Measurements from ENCODE around the gene MVB12A. TPM values are rescaled to one million over a fixed set of nuclear protein-coding genes. Genes with fewer than 3 reads are reported as not detected.
A peak's percentile ranks its signal among the peaks of the same experiment; 100 is the strongest.

MVB12A gene
- total and polyA plus RNA-seq, 10 of the 15 experiments (the other 5 are each of a cell fraction or from before 2014, with no cell fraction given) = 1.2 to 47.6 (median 26.3) TPM

DNA sequence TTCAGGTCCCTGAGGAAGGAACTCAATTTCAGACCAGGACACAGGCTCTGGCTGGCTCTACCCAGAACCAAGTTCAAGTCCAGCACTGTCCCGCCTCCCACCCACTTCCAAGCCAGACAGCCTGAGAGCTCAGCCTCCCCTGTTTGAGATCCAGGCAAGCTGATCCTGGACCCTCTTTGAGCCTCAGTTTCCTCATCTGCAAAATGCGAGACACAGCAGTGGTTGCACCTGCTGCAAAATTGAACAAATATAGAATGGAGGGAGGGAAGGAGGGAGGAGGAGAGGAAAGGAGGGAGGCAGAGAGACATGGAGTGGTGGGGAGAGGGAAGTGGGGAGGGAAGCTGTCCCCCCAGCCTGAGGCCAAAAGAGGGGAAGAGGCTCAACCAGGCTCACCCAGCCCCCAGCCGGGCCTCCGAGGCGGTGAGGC, 27.9 kb downstream of the MVB12A start:
- POLR2A ChIA-PET = no interaction called here
- SMC1A ChIA-PET (ENCODE audit: uncharacterized antibody, unreplicated experiment) = no interaction called here
- no TSS peak for BruUV-seq (replicated peaks)
- intact Hi-C loops (cut with micrococcal nuclease; ENCODE audit: unreplicated experiment) (loop anchor here (10.0 kb wide), 1 partner anchor 407 kb away; the partner anchor contains the start of gene RPL18A), in situ Hi-C loops (cut with MboI) (no loop called here)
- no peak for FAIRE-seq
- H3K27me3 ChIP-seq (replicated peaks in 1 of 2; ENCODE audit: control insufficient read depth in 2 of 2, insufficient read depth in 2 of 2, low read length in 1 of 2) = peaks cover 2 to 5% of the 10 kb centered on the region in 2 experiments; a peak in 3 of 4 replicates
- H4K20me1 ChIP-seq (ENCODE audit: control insufficient read depth, insufficient read depth) = no peaks in the 10 kb centered on the region; the same call in 1 of the 2 replicates
- 27% methylated on average over 4 of the region's 5 CpGs for WGBS (ENCODE audit: insufficient coverage, insufficient replicate concordance, low lambda C conversion rate, missing lambda C conversion rate)
- H3K4me3 ChIP-seq = no peak overlapping the region
- H3K9ac ChIP-seq (ENCODE audit: control insufficient read depth, insufficient read depth, low read length) = no peak overlapping the region
- peaks cover 11% of the 10 kb centered on the region for H3K4me1 ChIP-seq (ENCODE audit: control insufficient read depth, insufficient read depth, low read length)
- no peaks in the 10 kb centered on the region; the same call in 2 of the 3 replicates for H3K9me3 ChIP-seq (replicated peaks; ENCODE audit: control insufficient read depth, insufficient read depth, low read length)
- CTCF ChIA-PET = interaction anchor here (2.8 kb wide), 1 partner anchor 18 kb away, joined by 12 read pairs; no protein-coding TSS in a partner anchor
- TF ChIP-seq, protein P1, sequence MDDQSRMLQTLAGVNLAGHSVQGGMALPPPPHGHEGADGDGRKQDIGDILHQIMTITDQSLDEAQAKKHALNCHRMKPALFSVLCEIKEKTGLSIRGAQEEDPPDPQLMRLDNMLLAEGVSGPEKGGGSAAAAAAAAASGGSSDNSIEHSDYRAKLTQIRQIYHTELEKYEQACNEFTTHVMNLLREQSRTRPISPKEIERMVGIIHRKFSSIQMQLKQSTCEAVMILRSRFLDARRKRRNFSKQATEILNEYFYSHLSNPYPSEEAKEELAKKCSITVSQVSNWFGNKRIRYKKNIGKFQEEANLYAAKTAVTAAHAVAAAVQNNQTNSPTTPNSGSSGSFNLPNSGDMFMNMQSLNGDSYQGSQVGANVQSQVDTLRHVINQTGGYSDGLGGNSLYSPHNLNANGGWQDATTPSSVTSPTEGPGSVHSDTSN (IDR thresholded peaks at IDR 0.05; ENCODE audit: insufficient replicate concordance, low read depth, low read length) = no peak
- TF ChIP-seq WRNIP1 (IDR thresholded peaks at IDR 0.05; ENCODE audit: borderline replicate concordance, low read depth, low read length) = no peak
- RAD21 ChIA-PET (ENCODE audit: unreplicated experiment) = no interaction called here
- H2AFZ ChIP-seq (ENCODE audit: control insufficient read depth, low read depth, low read length) = no peak overlapping the region
- ATAC-seq = no peak
- no peak overlapping the region for H3K27ac ChIP-seq (ENCODE audit: control insufficient read depth, insufficient read depth)
- DNase-seq (ENCODE audit: low read depth, low spot score) = no peak
- no peaks in the 10 kb centered on the region for H3K36me3 ChIP-seq (ENCODE audit: control insufficient read depth in 2 of 2, insufficient read depth in 2 of 2, low read length in 1 of 2)
- H3K4me2 ChIP-seq (ENCODE audit: control insufficient read depth, insufficient read depth) = no peak overlapping the region
- no peaks in the 10 kb centered on the region for H3K79me2 ChIP-seq (ENCODE audit: control insufficient read depth, insufficient read depth, low read length)

DNA sequence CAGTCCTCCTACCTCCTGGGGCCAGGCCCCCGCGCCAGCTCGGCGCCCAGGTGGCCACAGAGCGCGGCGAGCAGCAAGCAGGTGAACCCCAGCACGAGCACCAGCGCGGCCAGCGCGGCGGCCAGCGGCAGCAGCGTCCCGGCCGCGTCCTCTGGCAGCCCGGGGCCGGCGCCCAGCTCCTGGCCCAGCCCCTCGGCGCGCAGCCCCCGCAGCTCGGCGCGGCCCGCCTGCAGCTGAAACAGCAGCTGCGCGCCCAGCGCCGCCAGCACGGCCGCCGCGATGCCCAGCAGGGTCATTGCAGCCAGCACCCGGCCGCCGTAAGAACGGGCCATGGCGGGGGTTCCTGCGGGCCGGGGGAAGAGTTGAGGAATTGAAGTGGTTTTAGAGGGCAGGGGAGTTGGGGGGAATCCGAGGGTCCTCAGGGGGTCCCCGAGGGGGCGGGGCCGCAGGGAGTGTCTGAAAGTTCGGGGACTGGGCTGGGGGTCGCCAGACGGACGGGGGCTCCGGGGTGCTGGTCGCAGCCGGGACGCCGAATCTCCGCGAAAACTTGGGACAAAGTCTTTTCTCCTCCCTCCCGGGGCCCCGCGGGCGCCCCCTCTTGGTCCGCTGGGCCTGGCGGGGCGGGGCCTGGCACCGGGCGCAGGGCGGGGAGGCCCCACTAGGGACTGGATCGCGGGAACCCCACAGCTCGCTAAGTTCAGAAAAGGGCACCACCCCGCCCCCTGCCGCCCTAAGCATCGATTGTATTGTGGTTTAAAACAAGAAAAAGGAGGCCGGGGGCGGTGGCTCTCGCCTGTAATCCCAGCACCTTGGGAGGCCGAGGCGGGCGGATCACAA, 28.5 kb downstream of the MVB12A start, which contains the start of gene TMEM221:
Gene TMEM221 (minus strand): TSS at position 538 of the 837 bp plus-strand sequence. CDS start 206 bp downstream, at position 332.
- TF ChIP-seq SREBF1 (IDR thresholded peaks at IDR 0.05; ENCODE audit: low read length) (no peak), ZNF217 (IDR thresholded peaks at IDR 0.05) (no peak), SMARCA5 (IDR thresholded peaks at IDR 0.05) (no peak), KLF5 (IDR thresholded peaks at IDR 0.05; ENCODE audit: partially characterized antibody) (no peak), NR2C1 (IDR thresholded peaks at IDR 0.05) (peak; percentile 27; the same call in 1 of the 2 replicates)
- TF ChIP-seq, protein P2, sequence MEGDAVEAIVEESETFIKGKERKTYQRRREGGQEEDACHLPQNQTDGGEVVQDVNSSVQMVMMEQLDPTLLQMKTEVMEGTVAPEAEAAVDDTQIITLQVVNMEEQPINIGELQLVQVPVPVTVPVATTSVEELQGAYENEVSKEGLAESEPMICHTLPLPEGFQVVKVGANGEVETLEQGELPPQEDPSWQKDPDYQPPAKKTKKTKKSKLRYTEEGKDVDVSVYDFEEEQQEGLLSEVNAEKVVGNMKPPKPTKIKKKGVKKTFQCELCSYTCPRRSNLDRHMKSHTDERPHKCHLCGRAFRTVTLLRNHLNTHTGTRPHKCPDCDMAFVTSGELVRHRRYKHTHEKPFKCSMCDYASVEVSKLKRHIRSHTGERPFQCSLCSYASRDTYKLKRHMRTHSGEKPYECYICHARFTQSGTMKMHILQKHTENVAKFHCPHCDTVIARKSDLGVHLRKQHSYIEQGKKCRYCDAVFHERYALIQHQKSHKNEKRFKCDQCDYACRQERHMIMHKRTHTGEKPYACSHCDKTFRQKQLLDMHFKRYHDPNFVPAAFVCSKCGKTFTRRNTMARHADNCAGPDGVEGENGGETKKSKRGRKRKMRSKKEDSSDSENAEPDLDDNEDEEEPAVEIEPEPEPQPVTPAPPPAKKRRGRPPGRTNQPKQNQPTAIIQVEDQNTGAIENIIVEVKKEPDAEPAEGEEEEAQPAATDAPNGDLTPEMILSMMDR (IDR thresholded peaks at IDR 0.05 in 2 of 3, conservative IDR thresholded peaks at IDR 0.05 in 1 of 3; ENCODE audit: control insufficient read depth in 2 of 3, extremely low read depth in 1 of 3, insufficient read depth in 1 of 3, low read depth in 3 of 3, low read length in 3 of 3) = peak; percentile 28 to 40 (median 40); a peak in 4 of 6 replicates
- FAIRE-seq (no peak), ATAC-seq (peak; percentile 80), DNase-seq (ENCODE audit: low read depth, low spot score) (no peak)
- 31% methylated on average over 54 of the region's 81 CpGs for WGBS (ENCODE audit: insufficient coverage, insufficient replicate concordance, low lambda C conversion rate, missing lambda C conversion rate)
- no peaks in the 10 kb centered on the region for H3K36me3 ChIP-seq (ENCODE audit: control insufficient read depth in 2 of 2, insufficient read depth in 2 of 2, low read length in 1 of 2)
- ChIA-PET SMC1A (ENCODE audit: uncharacterized antibody, unreplicated experiment) (no interaction called here), RAD21 (ENCODE audit: unreplicated experiment) (interaction anchor here (0.7 kb wide), 1 partner anchor 18 kb away, joined by 4 read pairs; no protein-coding TSS in a partner anchor), POLR2A (no interaction called here), CTCF (interaction anchor here (2.8 kb wide), 1 partner anchor 18 kb away, joined by 12 read pairs; no protein-coding TSS in a partner anchor)
- no peaks in the 10 kb centered on the region; the same call in 1 of the 2 replicates for H4K20me1 ChIP-seq (ENCODE audit: control insufficient read depth, insufficient read depth)
- peak within 1 kb of the TSS; percentile 38; the same call in 1 of the 2 replicates for H3K4me2 ChIP-seq (ENCODE audit: control insufficient read depth, insufficient read depth)
- no peak within 1 kb of the TSS for H3K4me3 ChIP-seq
- H3K79me2 ChIP-seq (ENCODE audit: control insufficient read depth, insufficient read depth, low read length) = no peaks in the 10 kb centered on the region
- H3K9ac ChIP-seq (ENCODE audit: control insufficient read depth, insufficient read depth, low read length) = no peak within 1 kb of the TSS
- H2AFZ ChIP-seq (ENCODE audit: control insufficient read depth, low read depth, low read length) = no peak within 1 kb of the TSS
- H3K27me3 ChIP-seq (replicated peaks in 1 of 2; ENCODE audit: control insufficient read depth in 2 of 2, insufficient read depth in 2 of 2, low read length in 1 of 2) = peaks cover 2 to 5% of the 10 kb centered on the region in 2 experiments; a peak in 3 of 4 replicates
- H3K9me3 ChIP-seq (replicated peaks; ENCODE audit: control insufficient read depth, insufficient read depth, low read length) = no peaks in the 10 kb centered on the region; the same call in 2 of the 3 replicates
- intact Hi-C loops (cut with micrococcal nuclease; ENCODE audit: unreplicated experiment) (loop anchor here (10.0 kb wide), 1 partner anchor 406 kb away; the partner anchor contains the start of gene RPL18A), in situ Hi-C loops (cut with MboI) (no loop called here)
- H3K4me1 ChIP-seq (ENCODE audit: control insufficient read depth, insufficient read depth, low read length) = peaks cover 11% of the 10 kb centered on the region
- H3K27ac ChIP-seq (ENCODE audit: control insufficient read depth, insufficient read depth) = no peak within 1 kb of the TSS
- BruUV-seq (replicated peaks) = no TSS peak
